ENCODE results near the gene PPARA. TPM values are rescaled to one million over a fixed set of nuclear protein-coding genes. Genes with fewer than 3 reads are reported as not detected.

The PPARA gene
- polyA plus RNA-seq, 1 experiment = 10.3 TPM

DNA sequence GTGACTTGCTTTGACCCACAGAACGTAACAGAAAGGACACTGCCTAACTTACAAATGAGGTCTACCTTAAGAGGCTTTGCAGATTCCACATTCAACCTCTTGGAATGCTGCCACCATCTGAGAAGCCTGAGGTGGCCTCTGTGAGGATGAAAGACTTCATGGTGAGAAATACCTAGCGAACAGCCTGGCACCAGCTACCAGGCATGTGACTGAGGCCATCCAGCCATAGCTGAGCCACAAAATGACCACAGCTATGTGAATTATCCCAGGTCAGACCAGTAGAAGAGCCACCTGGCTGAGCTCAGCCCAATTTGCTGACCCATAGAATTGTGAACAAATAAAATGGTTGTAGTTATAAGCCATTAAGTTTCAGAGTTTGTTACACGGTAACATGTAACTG is 37.5 kb downstream of the PPARA start:
- no peaks in the 10 kb centered on the region for H3K27me3 ChIP-seq (ENCODE audit: control insufficient read depth, insufficient read depth, low read length)
- ChIA-PET CTCF (no interaction called here), POLR2A (no interaction called here)
- H3K36me3 ChIP-seq (ENCODE audit: control insufficient read depth, insufficient read depth, low read length) = no peaks in the 10 kb centered on the region; the same call in 1 of the 2 replicates
- no peak overlapping the region for H3K4me3 ChIP-seq (ENCODE audit: low read depth, low read length)
- DNase-seq (ENCODE audit: low read depth) = no peak
- no peak for TF ChIP-seq CTCF (IDR thresholded peaks at IDR 0.05; ENCODE audit: insufficient read depth, low read depth, low read length)

- no peak for TF ChIP-seq CTCF (IDR thresholded peaks at IDR 0.05; ENCODE audit: insufficient read depth, low read depth, low read length)
Measured at GRCh38 chr22:46192210-46192993, 42.1 kb downstream of the PPARA start.

DNA sequence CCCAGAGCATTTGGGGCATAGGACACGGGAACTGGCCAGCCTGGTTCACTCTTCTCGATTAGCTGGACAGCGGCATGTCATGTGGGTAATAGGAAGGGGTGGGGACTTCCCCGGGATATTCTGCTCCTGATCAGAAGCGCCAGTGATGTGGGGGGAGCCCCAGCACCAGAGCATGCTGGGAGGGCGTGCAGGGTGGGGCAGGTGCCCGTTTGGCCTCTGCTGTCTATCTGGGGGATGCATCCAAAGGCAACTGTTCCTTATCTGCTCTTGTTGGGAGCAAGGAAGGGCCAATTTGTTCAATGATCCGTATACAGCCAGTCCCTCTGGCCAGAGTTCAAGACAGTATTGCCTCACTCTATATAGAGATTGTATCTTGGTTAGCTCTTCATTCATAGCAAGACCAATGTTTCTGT is 43.6 kb downstream of the PPARA start:
- H3K4me3 ChIP-seq (ENCODE audit: low read depth, low read length) = no peak overlapping the region
- DNase-seq (ENCODE audit: low read depth) = no peak
- ChIA-PET POLR2A (no interaction called here), CTCF (no interaction called here)
- peaks cover 2% of the 10 kb centered on the region for H3K36me3 ChIP-seq (ENCODE audit: control insufficient read depth, insufficient read depth, low read length)
- no peak for TF ChIP-seq CTCF (IDR thresholded peaks at IDR 0.05; ENCODE audit: insufficient read depth, low read depth, low read length)
- no peaks in the 10 kb centered on the region for H3K27me3 ChIP-seq (ENCODE audit: control insufficient read depth, insufficient read depth, low read length)

More at GRCh38 chr22:46192210-46192993, 42.1 kb downstream of the PPARA start:
- ChIA-PET POLR2A (no interaction called here), CTCF (no interaction called here)
- DNase-seq (ENCODE audit: low read depth) = no peak
- no peaks in the 10 kb centered on the region for H3K36me3 ChIP-seq (ENCODE audit: control insufficient read depth, insufficient read depth, low read length)
- H3K27me3 ChIP-seq (ENCODE audit: control insufficient read depth, insufficient read depth, low read length) = no peaks in the 10 kb centered on the region
- H3K4me3 ChIP-seq (ENCODE audit: low read depth, low read length) = no peak overlapping the region

GRCh38 chr22:46195487-46196165 is 45.3 kb downstream of the PPARA start:
- CTCF ChIA-PET = no interaction called here
- POLR2A ChIA-PET = no interaction called here
- no peak for DNase-seq (ENCODE audit: low read depth)
- peaks cover 5% of the 10 kb centered on the region for H3K36me3 ChIP-seq (ENCODE audit: control insufficient read depth, insufficient read depth, low read length)
- no peaks in the 10 kb centered on the region for H3K27me3 ChIP-seq (ENCODE audit: control insufficient read depth, insufficient read depth, low read length)
- no peak for TF ChIP-seq CTCF (IDR thresholded peaks at IDR 0.05; ENCODE audit: insufficient read depth, low read depth, low read length)
- no peak overlapping the region for H3K4me3 ChIP-seq (ENCODE audit: low read depth, low read length)

DNA sequence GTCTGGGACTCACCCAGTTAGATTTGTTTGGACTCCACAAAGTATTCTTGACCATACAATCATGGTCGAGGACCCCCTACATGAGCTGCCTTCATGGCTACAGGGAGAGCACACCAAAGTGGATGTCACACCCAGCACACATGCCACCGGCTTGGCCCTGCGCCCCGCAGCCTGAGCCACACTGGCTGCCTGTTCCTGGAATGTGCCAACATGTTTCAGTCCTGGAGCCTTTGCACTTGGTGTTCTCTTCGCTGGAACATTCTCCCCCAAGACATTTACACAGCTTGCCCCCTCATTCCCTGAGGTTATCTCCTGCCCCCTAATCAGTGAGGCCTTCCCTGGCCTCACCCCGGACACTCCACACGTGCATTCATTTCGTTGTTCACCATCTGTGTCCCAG is 46.0 kb downstream of the PPARA start:
- Histone ChIP-seq H3K4me3 (ENCODE audit: low read depth, low read length) (no peak overlapping the region), H3K36me3 (ENCODE audit: control insufficient read depth, insufficient read depth, low read length) (peaks cover 5% of the 10 kb centered on the region), H3K27me3 (ENCODE audit: control insufficient read depth, insufficient read depth, low read length) (no peaks in the 10 kb centered on the region)
- ChIA-PET POLR2A (no interaction called here), CTCF (interaction anchor here (1.5 kb wide), 1 partner anchor 10 kb away, joined by 4 read pairs; no protein-coding TSS in a partner anchor)
- DNase-seq (ENCODE audit: low read depth) = no peak
- no peak for TF ChIP-seq CTCF (IDR thresholded peaks at IDR 0.05; ENCODE audit: insufficient read depth, low read depth, low read length)
